Measurements from ENCODE around the gene APOL3.
"Not testable (repeated sequence)": the region's sequence is repeated elsewhere in the genome, so short reads cannot be mapped to it uniquely, and the experiment has no call there.

APOL3 gene

DNA sequence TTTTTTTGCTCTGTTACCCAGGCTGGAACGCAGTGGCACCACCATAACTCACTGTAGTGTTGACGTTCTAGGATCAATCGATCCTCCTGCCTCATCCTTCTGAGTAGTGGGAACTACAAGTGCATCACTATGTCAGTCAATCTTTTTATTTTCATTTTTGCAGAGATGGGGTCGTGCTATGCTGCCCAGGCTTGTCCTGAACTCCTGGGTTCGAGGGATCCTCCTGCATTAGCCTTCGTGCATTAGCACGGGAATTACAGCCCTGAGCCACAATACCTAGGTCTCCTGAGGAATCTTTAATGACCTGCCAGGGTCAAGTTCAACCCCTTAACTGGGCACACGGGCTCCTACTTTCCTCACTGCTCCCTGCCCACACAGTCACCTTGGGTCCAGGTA, 4.4 kb downstream of the APOL3 start:
- no peak for DNase-seq

DNA sequence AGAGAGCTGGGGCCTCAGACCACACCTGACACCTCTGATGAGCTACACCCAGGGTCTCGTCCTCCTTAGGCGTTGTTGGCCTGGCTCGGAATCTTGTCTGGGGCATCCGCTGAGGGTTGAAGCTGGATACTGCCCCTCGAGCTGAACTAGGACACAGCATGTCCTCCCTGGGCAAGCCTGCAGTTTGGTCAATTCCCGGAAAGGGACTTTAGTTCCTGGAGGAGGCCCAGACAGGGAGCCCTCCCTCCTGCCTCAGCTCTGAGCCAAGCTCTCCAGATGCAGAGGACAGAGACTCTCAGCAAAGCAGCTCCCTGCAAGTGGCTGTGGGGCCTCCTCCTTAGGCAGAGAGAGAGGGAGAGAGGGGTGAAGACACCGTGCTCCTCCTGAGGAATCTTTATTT, 4.9 kb downstream of the APOL3 start:
- DNase-seq = peak; percentile 32

DNA sequence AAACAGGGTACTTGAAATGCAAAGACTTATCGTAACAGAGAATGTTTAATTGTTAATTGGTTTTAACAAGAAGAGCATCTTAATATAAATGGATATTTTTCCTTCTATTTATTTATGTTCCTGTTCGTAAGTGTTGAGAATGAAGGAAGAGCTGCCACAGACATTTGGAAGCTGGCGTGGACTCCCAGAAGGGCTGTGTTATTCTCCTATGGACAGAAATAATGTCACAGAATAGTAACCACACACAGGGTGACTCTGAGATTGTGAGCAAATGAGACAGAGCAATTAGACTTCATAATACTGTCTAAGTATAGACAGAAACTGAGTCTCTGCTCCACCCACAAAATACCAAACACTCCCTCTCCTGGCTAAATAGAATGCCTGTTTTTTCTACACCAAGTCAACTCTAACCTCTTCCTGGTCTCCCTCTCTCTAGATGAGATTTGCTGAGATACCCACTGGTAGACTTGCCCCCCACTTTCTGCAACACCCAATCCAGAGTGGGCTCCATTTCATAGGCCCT, 6.1 kb downstream of the APOL3 start:
- DNase-seq = peak; percentile 45

DNA sequence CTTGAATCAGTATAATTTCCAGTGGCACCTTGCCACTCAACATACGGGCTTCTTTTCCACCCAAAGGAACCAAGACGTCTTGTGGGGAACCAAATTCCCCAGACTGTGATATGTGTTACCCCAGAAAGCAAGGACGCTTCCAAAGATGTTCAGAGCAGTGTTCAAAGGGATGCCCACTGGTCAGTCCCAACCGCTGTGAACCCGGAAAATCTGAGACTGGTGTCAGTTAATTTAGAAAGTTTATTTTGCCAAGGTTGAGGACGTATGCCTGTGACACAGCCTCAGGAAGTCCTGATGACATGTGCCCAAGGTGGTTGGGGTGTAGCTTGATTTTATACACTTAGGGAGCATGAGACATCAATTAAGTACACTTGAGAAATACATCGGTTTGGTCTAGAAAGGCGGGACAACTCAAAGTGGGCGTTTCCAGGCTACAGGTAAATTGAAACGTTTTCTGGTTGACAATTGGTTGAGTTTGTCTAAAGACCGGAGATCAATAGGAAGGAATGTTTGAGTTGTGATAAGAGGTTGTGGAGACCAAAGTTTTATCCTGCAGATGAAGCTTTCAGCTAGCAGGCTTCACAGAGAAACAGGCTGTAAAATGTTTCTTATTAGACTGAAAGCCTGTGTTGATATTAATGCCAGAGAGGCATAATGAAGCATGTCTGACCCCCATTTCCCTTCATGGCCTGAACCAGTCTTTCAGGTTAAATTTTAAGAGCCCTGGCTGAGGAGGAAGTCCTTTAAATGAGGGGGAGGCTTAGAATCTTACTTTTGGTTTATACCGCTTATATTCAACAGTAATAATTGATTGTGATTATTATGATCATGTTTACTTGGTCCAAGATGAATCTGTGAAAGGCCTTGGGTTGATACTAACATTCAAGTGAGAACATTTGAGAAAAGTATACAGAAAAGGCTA, 6.8 kb downstream of the APOL3 start:
- peak; percentile 44 for DNase-seq

DNA sequence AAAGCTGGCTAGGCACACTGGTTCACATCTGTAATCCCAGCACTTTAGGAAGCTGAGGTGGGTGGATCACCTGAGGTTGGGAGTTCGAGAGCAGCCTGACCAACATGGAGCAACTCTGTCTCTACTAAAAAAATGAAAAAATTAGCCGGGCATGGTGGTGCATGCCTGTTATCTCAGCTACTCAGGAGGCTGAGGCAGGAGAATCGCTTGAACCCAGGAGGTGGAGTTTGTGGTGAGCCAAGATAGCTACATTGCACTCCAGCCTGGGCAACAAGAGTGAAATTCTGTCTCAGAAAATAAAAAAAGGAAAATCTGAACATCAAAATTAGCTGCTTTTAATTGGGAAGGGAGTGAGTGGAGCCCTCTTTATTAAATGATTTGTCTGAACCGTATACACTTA, 7.7 kb downstream of the APOL3 start:
- peak; percentile 60 for DNase-seq

DNA sequence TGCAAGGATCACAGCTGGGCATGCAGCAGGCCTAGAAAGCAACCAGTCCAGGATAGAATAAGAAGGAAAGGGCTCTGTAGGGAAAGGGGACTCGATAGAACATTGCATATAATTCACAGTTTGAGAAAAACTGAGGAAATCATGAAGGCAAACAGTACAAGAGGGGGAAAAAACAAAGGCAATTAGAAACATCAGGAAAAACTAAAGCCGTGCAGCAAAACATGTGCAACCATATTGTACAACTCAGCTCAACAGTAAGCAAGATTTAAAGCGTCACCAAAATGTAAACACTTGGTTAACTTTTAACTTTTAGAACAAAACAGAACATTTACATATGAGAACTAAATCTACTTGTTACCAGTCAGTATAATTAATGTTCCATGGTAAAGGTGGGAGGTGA, 8.5 kb downstream of the APOL3 start:
- DNase-seq = no peak

DNA sequence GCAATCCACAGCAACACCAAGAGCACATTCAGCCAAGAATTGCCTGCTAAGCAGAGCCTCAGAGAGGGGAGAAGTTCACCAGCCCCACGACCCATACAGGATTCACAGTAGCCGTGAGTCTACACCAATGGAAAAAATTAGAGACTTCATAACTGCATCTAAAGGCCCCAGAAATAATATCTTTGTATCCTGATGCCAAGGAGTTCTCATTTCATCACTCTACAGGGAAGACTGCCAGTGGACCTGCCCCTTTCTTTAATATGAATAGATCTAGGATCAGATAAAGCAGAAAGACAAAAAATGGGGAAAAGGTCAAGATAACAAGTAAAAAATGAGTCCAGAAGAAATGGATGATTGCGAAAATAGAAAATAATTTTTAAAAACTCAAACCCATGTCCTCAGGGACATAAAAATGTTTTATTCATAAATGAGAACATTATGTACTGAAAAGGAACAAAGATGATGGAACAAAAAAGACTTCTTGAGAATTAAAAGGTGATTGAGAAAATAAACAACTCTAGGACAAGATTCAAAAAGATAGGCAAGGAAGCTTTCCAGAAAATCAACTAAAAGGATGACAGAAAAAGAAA, 9.5 kb downstream of the APOL3 start:
- DNase-seq = peak; percentile 30

DNA sequence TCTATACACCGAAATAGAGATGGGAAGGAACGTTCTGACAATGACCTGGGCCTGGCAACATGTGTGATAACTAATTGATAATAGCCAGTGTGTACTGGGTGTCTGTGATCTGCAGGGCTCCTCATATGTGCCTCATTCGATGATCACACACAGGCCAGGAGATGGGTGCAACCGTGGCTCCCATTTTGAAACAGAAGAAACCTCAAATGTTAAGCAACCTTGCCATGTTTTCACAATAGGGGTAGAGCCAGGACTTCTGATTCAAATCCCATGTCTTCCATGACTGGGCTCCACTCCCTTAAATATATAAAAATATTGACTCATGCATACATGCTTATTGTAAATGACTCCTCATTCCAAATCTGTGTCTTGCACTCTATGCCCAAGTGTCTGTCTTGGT, 11.1 kb downstream of the APOL3 start:
- DNase-seq = peak; percentile 52

DNA sequence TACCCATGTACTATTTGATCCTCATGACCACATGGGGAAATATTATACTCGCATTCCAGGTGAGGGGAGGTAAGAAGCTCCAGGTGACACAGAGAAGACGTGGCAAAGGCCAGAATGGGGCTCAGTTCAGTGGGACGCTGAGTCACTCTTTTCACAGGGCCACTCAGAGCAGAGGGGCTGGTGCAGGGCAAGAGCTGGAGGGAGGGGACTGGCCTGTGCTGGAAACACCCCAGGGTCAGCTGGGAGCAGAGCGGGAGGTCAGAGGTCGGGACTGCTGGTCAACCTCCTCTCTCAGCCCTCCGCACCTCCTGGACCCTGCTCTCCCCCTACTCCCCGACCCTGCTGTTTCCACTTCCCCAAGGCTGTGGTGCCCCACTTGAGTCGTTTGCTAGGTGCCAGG, 12.1 kb downstream of the APOL3 start:
- no peak for DNase-seq

DNA sequence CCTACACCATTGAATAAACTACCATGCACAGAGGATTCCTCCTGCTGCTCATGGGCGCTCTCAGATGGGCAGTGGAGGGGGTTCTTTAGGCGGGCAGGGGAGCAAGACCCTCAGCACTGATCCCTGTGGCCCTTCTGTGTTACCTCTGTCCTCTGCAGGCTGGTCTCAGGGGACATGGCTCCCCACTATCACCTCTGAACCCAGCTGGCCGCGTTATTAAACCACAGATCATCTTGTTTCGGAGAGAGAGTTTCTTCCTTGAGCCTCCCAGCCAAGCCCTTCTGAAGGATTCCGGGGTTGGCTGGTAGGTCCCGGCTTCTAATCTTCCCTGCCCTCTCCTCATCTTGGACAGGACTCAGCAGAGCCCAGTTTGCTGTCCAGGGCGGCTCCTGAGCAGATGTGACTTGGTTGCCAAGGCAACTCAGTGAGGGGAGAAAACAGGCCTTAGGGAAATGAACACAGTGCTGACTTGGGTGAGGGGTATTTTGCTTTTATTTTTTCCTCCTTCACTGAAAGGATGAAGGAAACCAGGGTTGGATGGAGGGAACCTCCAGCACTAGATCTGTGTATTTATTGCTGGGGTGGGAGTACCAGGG, 13.3 kb downstream of the APOL3 start:
- DNase-seq = no peak

DNA sequence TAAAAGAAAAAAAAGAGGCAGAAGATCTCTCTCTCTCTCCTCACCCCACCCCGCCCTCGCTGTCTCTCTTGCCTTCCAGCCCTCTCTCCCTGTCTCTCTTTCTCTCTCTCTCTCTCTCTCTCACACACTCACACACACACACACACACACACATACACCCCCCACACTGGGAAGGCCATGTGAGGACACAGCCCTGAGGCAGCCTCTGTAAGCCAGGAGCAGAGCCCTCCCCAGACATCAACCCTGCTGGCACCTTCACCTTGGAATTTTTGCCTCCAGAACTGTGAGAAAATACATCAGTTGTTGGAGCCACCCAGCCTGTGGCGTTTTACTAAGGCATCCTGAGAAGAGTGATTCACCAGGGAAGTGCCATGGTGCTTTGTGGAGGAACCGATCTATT, 14.7 kb downstream of the APOL3 start:
- DNase-seq = no peak

DNA sequence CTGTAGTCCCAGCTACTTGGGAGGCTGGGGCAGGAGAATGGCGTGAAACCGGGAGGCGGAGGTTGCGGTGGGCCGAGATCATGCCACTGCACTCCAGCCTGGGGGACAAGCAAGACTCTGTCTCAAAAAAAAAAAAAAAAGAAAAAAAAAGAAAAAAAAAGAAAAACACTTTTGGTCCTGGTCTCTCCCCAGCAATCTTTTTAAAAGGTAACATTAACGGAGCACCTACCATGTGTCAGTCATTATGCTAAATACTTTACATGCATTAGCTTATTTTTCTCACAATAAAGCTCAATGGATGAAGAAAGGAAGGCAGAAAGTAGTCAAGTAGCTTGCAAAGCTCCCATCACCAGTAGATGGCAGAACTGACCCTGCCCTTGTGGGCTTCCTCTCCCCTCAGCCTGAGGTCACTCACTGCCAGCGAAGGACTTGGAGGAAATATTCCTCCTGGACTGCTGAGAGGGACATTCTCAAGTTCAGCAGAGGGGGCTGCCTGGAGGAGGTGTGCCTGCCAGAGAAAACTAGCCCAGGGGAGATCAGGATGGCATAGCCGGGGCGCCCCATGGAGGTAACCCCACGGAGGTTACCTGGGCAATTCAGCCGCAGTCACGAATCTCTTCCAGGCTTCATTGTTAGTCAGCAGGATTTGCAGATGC, 15.5 kb downstream of the APOL3 start:
- DNase-seq = peak; percentile 73

DNA sequence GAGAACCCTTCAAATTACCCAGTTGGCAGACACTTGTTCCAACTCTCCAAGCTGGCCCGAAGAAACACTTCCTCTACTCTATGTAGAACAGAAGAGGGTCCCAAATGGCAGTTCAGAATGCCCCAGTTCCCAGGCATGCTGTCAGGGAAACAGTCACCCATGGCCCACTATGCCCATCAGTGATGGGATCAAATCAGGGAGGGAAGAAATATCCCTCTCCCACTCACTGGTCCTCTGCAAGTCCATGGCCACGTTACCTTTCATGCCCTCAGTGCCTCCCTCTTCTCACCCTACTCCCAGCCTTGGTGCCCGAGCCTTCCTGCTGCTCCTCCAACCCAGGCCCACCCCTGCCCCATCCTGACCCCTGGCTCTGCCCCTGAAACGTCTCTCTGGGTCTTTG, 16.6 kb downstream of the APOL3 start:
- no peak for DNase-seq

DNA sequence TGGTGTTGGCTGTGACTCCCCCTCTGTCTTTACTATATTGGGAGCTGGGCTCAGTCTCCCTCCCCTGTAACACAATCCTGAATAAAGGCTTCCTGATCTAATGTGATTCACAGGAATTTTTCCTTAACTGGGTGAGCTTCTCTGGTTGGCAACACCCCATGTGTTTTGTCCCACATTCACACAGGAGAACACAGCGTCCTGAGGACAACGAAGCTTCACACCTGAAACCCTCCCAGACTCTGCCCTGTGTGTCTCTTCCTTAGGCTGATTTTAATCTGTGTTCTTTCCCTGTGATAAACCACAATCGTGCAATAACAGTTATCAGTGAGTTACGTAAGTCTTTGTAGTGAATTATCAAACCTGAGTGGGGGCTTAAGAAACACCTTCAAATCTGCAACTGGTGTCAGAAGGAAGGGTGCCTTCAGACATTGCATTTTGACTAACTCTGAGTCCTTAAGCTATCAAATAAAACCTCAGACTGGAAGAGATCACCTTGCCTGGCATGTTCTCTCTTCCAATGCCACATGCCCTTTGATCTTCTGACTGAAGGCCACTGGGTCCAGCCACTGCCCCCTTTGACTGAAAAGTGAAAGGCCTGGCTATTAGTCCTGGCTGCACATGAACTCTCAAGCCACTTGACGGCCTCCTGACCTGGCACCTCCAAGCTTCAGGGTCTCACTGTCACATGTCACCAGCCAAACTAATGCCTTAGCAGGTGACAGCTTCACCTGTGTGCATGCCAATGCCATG, 17.3 kb downstream of the APOL3 start:
- no peak for DNase-seq

DNA sequence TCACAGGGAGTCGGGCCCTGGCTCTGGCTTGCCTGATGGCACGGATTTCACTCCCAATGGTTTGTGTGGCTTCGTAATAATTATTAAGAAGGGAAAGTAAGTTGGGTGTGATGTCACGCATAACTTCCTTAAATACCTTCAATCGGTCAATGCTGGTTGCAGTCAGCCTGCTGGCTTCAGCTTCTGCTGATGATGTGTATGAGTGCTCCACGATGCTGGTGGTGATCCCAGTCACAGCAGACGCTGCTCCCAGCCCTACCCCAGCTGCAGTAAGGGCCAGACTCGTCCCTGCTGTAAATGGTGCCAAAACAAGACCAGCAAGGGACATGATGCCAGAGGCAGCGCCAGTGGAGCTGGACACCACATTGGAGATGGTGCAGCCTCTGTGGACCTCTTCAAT, 19.1 kb downstream of the APOL3 start:
- no peak for DNase-seq

DNA sequence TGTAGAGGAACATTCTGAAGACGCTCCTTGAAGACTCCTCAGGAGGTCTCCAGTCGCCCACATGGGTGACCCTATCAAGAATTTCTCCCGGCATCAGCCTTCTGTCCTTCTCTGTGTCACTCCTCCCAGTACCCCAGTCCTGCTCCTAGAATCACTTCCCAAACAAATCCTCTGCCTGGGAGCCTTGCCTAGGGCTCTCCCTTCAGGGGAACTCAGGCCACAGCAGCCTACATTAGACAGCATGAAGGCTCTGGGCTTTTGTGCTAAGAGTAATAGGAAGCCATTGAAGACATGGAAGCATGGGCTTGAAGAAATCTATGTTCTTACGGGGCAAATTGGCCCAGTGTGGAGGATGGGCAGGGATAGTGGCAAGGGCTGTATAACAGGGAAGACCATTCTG, 21.8 kb downstream of the APOL3 start:
- DNase-seq = not testable (repeated sequence)

DNA sequence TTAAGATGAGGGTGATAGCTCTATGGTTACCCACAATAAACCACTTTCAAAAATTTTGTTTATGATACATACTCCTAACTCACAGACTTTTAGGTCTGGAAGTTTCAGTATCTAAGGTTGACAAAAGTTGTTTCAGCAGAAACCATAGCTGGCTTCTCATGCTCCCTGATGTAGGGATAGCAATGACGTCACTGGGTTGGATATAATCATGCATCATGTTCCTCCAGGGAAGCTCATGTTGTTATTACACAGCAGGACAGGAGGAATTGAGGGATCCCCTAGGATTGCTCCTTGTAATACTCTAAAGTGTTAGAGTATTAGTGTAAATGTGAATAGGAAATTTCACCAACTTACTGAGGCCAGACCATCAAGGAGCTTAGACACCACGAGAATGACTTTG, 23.6 kb downstream of the APOL3 start:
- no peak for DNase-seq

DNA sequence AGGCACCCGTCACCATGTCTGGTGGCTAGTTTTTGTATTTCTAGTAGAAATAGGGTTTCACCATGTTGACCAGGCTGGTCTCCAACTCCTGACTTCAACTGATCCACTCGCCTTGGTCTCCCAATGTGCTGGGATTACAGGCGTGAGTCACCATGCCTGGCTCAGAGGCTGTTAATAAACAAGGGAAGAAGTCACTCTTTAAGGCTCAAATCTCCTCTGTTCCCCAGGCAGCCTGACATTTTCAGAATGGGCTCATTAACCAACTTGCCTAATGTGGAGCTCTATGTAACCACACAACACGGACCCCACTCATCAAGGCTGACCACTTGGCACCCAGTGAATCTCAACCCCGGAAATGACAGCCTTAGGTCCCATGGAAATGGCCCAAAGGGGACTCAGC, 24.1 kb downstream of the APOL3 start:
- DNase-seq = no peak

DNA sequence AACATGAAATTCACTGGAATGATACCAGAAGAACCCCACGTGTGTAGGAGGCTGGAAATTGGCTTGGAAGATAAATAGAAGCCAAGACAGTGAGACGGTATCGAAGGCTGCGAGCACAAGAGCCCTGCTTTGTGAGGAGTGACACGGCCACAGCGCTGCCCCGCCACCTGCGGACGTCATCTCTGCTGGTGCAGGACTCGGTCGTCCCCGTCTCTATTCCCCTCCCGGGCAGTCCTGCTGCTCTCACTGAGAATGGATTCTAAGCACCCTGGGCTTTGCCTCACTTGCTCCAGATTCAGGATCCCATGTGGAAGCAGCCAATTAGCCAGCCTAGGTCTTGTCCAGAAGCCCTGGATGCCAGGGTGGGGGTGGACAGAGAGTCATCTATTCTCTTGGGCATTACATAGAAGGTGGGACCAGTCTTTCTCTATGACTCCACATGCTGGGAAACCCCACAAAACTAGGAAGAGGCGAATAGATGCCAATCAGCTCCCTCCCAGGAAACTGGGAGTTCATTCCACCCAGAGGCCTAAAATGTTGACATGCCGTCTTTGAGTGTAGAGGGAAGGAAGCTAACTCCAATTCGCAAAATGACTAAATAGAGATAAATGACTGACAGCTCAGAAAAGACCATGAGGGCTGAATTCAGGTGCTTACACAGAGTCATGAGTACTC, 25.1 kb downstream of the APOL3 start:
- no peak for DNase-seq

DNA sequence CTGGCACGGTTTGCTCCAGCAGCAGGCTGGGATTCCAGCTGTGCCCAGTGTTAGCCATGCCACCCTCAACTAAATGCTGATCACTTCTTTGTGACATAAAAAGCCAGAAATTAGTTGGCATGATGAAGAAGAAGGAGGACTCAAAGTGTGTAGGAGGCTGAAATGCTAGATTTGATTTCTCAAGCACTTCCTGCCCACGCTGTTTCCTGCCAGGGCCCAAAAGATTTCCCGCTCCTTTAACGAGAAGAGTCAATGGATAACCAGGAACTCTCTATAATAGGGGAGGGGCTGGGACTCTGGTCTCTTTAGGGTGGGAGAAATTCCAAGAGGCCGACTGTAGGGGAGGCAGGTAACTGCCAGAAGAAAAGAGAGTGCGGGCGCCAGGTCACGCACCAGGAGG, 26.4 kb downstream of the APOL3 start:
- no peak for DNase-seq

DNA sequence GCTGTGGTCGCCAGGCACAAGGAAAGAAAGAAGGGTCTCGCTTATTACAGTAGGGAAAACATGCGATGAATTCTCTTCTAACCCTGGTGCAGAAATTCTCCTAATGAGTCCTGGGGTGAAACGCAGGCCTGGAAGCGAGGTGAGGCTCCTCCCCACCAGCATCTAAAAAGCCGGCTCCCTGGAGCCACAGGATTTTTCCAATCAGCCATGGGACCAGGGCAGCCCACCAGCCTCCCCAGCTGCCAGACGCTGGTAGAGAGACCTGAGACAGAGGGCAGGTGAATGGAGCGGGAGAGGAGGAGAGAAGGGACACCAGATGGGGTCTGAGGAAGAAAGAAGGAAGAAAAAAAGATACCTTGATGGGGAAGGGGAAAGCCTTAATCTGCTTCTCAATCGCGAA, 28.6 kb downstream of the APOL3 start:
- DNase-seq = no peak

Measured in hematopoietic multipotent progenitor cell treated with erythropoietin and hydrocortisone succinate and interleukin-3 and kit ligand, for 6 days (in vitro differentiated cells).